ENCODE data around the gene RIMS1. TPM values are rescaled to one million over a fixed set of nuclear protein-coding genes. Genes with fewer than 3 reads are reported as not detected.

Gene RIMS1
- total and polyA plus RNA-seq, 2 donors (not counting 1 experiment from before 2014, with no cell fraction given), result not detected

DNA sequence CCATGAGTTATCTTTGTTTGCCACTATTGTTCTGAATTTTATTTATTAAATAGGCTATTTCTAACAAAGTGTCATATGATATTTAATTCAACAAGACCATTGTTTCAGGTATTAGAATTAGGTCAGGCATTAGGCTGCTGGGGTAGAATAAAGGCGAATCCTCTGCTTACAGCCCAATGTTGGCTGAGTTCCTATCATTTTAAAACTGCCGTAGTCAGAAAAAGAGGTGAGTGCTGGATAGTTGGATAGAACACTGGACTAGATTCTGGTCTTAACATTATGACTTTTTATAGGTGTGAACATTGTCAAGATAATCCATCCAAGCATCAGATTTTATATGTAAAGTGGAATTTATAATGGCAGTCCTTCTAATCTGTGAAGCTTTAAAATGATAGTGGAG is 6.3 kb downstream of the RIMS1 start:
- no peak overlapping the region for H3K27ac Mint-ChIP-seq
- no peaks in the 10 kb centered on the region for H3K9me3 Mint-ChIP-seq (ENCODE audit: insufficient read depth)
- Histone ChIP-seq H3K9me3 (ENCODE audit: control extremely low read depth in 1 of 3, control insufficient read depth in 2 of 3, insufficient read depth in 1 of 3, low read length in 2 of 3) (no peaks in the 10 kb centered on the region), H3K4me2 (replicated peaks; ENCODE audit: low read depth, low read length, poor library complexity, severe bottlenecking) (no peak overlapping the region), H3K79me2 (ENCODE audit: control insufficient read depth, insufficient read depth, low read length) (no peaks in the 10 kb centered on the region), H3K36me3 (replicated peaks in 1 of 2; ENCODE audit: control extremely low read depth in 1 of 2, control insufficient read depth in 1 of 2, extremely low read depth in 1 of 2, insufficient read depth in 2 of 2, low read length in 1 of 2) (no peaks in the 10 kb centered on the region), H3K27ac (ENCODE audit: low read length in 2 of 2) (no peak overlapping the region), H3K27me3 (replicated peaks in 1 of 4; ENCODE audit: control extremely low read depth in 1 of 4, control insufficient read depth in 3 of 4, insufficient read depth in 4 of 4, low read length in 3 of 4) (peaks cover 0 to 12% (median 2%) of the 10 kb centered on the region in 4 experiments), H3K9ac (ENCODE audit: low read length) (no peak overlapping the region), H3K4me1 (ENCODE audit: control insufficient read depth in 2 of 2, insufficient read depth in 2 of 2, low read length in 2 of 2) (no peaks in the 10 kb centered on the region), H3K4me3 (ENCODE audit: control extremely low read depth in 1 of 5, extremely low read depth in 1 of 5, insufficient read depth in 1 of 5, low read depth in 2 of 5, low read length in 4 of 5) (no peak overlapping the region), H2AFZ (ENCODE audit: insufficient read depth, low read depth, low read length, poor library complexity, severe bottlenecking) (no peak overlapping the region), H4K20me1 (ENCODE audit: control insufficient read depth, insufficient read depth, low read length, poor library complexity, severe bottlenecking) (no peaks in the 10 kb centered on the region)
- peaks cover 22% of the 10 kb centered on the region for H3K27me3 Mint-ChIP-seq
- DNase-seq (no peak), ATAC-seq (ENCODE audit: low read depth) (no peak)
- no peak for TF ChIP-seq EZH2 (IDR thresholded peaks at IDR 0.05; ENCODE audit: borderline replicate concordance, insufficient read depth, low read depth, low read length, poor library complexity, severe bottlenecking)
- TF ChIP-seq, protein P1, sequence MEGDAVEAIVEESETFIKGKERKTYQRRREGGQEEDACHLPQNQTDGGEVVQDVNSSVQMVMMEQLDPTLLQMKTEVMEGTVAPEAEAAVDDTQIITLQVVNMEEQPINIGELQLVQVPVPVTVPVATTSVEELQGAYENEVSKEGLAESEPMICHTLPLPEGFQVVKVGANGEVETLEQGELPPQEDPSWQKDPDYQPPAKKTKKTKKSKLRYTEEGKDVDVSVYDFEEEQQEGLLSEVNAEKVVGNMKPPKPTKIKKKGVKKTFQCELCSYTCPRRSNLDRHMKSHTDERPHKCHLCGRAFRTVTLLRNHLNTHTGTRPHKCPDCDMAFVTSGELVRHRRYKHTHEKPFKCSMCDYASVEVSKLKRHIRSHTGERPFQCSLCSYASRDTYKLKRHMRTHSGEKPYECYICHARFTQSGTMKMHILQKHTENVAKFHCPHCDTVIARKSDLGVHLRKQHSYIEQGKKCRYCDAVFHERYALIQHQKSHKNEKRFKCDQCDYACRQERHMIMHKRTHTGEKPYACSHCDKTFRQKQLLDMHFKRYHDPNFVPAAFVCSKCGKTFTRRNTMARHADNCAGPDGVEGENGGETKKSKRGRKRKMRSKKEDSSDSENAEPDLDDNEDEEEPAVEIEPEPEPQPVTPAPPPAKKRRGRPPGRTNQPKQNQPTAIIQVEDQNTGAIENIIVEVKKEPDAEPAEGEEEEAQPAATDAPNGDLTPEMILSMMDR (IDR thresholded peaks at IDR 0.05), result no peak
- CTCF ChIA-PET, result no interaction called here
- POLR2A ChIA-PET, result no interaction called here
- WGBS (ENCODE audit: insufficient coverage), result 93% methylated on average over 2 of the region's 2 CpGs
- H3K4me1 Mint-ChIP-seq, result no peaks in the 10 kb centered on the region
- no peak overlapping the region for H3K4me3 Mint-ChIP-seq
- intact Hi-C loops (cut with micrococcal nuclease), result no loop called here

DNA sequence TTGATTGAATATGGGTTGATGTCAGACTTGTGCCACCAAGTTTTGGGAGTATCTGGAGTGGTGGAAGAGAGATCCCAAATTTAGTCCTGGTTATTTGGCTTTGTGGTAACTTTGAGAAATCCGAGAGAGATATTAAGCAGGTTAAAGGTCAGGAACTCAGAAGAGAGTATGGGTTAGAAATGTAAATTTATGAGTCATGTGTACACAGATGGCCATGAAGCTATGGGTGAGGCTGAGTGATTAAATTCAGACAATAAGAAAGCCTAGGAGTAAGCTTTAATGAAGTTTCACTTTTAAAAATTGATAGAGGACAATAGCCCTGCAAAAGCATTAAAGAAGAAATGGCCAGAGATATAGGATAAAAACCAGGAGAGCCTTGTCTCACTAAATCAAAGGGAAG is 14.3 kb downstream of the RIMS1 start:
- Histone ChIP-seq H3K9ac (ENCODE audit: low read length) (no peak overlapping the region), H3K27ac (ENCODE audit: low read length in 2 of 2) (no peak overlapping the region), H3K4me1 (ENCODE audit: control insufficient read depth in 2 of 2, insufficient read depth in 2 of 2, low read length in 2 of 2) (no peaks in the 10 kb centered on the region), H3K9me3 (ENCODE audit: control extremely low read depth in 1 of 3, control insufficient read depth in 2 of 3, insufficient read depth in 1 of 3, low read length in 2 of 3) (no peaks in the 10 kb centered on the region), H3K79me2 (ENCODE audit: control insufficient read depth, insufficient read depth, low read length) (no peaks in the 10 kb centered on the region), H3K4me2 (replicated peaks; ENCODE audit: low read depth, low read length, poor library complexity, severe bottlenecking) (no peak overlapping the region), H4K20me1 (ENCODE audit: control insufficient read depth, insufficient read depth, low read length, poor library complexity, severe bottlenecking) (no peaks in the 10 kb centered on the region), H3K4me3 (ENCODE audit: control extremely low read depth in 1 of 5, extremely low read depth in 1 of 5, insufficient read depth in 1 of 5, low read depth in 2 of 5, low read length in 4 of 5) (no peak overlapping the region), H3K36me3 (replicated peaks in 1 of 2; ENCODE audit: control extremely low read depth in 1 of 2, control insufficient read depth in 1 of 2, extremely low read depth in 1 of 2, insufficient read depth in 2 of 2, low read length in 1 of 2) (no peaks in the 10 kb centered on the region), H3K27me3 (replicated peaks in 1 of 4; ENCODE audit: control extremely low read depth in 1 of 4, control insufficient read depth in 3 of 4, insufficient read depth in 4 of 4, low read length in 3 of 4) (no peaks in the 10 kb centered on the region), H2AFZ (ENCODE audit: insufficient read depth, low read depth, low read length, poor library complexity, severe bottlenecking) (no peak overlapping the region)
- no peaks in the 10 kb centered on the region for H3K27me3 Mint-ChIP-seq
- DNase-seq (no peak), ATAC-seq (ENCODE audit: low read depth) (no peak)
- intact Hi-C loops (cut with micrococcal nuclease), result no loop called here
- ChIA-PET POLR2A (no interaction called here), CTCF (no interaction called here)
- peaks cover 2% of the 10 kb centered on the region for H3K9me3 Mint-ChIP-seq (ENCODE audit: insufficient read depth)
- no peak for TF ChIP-seq EZH2 (IDR thresholded peaks at IDR 0.05; ENCODE audit: borderline replicate concordance, insufficient read depth, low read depth, low read length, poor library complexity, severe bottlenecking)
- TF ChIP-seq, protein P1 (IDR thresholded peaks at IDR 0.05), result no peak
- no peak overlapping the region for H3K4me3 Mint-ChIP-seq
- WGBS (ENCODE audit: insufficient coverage), result 79% methylated on average over 1 of the region's 1 CpG
- H3K27ac Mint-ChIP-seq, result no peak overlapping the region
- no peaks in the 10 kb centered on the region for H3K4me1 Mint-ChIP-seq

Data from B cell (primary cell).